Measurements from ENCODE around the gene MAN1C1. TPM values are rescaled to one million over a fixed set of nuclear protein-coding genes. Genes with fewer than 3 reads are reported as not detected.

Gene MAN1C1
- polyA plus RNA-seq, 1 donor from 2014 or later: 1.3 TPM

DNA sequence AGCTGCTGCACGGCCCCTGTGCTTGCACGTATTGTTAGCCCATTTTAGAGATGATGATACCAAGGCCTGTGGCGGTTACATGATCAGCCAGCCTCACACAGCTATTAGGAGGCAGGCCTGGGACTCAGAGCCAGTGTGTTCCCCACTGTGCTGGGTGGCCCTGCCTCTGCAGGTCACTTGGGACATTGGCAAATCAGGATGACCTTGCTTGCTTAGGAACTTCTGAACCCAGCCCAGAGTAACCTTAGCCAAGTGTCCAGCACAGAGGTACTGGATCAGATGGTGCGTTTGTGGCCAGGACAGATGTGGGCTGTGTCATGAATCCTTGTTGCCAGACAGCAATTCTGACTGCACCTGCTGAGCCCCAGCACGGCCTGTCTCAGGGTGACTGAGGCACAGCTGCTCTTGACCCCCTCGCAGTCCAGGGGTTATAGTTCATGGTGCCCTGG lies 45.0 kb upstream of the MAN1C1 start:
- TF ChIP-seq POLR2AphosphoS5 (IDR thresholded peaks at IDR 0.05) (no peak), TAF1 (IDR thresholded peaks at IDR 0.05; ENCODE audit: low read depth) (no peak), SMC3 (conservative IDR thresholded peaks at IDR 0.05; ENCODE audit: poor library complexity) (no peak), EP300 (conservative IDR thresholded peaks at IDR 0.05; ENCODE audit: poor library complexity, severe bottlenecking) (no peak), RAD21 (conservative IDR thresholded peaks at IDR 0.05) (no peak), MXI1 (conservative IDR thresholded peaks at IDR 0.05; ENCODE audit: poor library complexity, severe bottlenecking) (no peak), EZH2 (IDR thresholded peaks at IDR 0.05; ENCODE audit: borderline replicate concordance, insufficient read depth, low read length, poor library complexity, severe bottlenecking) (no peak)
- TF ChIP-seq, protein P1, sequence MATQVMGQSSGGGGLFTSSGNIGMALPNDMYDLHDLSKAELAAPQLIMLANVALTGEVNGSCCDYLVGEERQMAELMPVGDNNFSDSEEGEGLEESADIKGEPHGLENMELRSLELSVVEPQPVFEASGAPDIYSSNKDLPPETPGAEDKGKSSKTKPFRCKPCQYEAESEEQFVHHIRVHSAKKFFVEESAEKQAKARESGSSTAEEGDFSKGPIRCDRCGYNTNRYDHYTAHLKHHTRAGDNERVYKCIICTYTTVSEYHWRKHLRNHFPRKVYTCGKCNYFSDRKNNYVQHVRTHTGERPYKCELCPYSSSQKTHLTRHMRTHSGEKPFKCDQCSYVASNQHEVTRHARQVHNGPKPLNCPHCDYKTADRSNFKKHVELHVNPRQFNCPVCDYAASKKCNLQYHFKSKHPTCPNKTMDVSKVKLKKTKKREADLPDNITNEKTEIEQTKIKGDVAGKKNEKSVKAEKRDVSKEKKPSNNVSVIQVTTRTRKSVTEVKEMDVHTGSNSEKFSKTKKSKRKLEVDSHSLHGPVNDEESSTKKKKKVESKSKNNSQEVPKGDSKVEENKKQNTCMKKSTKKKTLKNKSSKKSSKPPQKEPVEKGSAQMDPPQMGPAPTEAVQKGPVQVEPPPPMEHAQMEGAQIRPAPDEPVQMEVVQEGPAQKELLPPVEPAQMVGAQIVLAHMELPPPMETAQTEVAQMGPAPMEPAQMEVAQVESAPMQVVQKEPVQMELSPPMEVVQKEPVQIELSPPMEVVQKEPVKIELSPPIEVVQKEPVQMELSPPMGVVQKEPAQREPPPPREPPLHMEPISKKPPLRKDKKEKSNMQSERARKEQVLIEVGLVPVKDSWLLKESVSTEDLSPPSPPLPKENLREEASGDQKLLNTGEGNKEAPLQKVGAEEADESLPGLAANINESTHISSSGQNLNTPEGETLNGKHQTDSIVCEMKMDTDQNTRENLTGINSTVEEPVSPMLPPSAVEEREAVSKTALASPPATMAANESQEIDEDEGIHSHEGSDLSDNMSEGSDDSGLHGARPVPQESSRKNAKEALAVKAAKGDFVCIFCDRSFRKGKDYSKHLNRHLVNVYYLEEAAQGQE (IDR thresholded peaks at IDR 0.05; ENCODE audit: borderline replicate concordance): no peak
- TF ChIP-seq, protein P2, sequence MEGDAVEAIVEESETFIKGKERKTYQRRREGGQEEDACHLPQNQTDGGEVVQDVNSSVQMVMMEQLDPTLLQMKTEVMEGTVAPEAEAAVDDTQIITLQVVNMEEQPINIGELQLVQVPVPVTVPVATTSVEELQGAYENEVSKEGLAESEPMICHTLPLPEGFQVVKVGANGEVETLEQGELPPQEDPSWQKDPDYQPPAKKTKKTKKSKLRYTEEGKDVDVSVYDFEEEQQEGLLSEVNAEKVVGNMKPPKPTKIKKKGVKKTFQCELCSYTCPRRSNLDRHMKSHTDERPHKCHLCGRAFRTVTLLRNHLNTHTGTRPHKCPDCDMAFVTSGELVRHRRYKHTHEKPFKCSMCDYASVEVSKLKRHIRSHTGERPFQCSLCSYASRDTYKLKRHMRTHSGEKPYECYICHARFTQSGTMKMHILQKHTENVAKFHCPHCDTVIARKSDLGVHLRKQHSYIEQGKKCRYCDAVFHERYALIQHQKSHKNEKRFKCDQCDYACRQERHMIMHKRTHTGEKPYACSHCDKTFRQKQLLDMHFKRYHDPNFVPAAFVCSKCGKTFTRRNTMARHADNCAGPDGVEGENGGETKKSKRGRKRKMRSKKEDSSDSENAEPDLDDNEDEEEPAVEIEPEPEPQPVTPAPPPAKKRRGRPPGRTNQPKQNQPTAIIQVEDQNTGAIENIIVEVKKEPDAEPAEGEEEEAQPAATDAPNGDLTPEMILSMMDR (IDR thresholded peaks at IDR 0.05; ENCODE audit: poor library complexity, severe bottlenecking): no peak
- H3K27me3 ChIP-seq (ENCODE audit: insufficient read depth, low read depth, low read length): no peaks in the 10 kb centered on the region
- no peaks in the 10 kb centered on the region for H3K9me2 ChIP-seq (ENCODE audit: insufficient read depth, low read length)
- no peaks in the 10 kb centered on the region for H3K79me2 ChIP-seq (replicated peaks; ENCODE audit: insufficient read depth, low read length)
- H3K27ac ChIP-seq (ENCODE audit: low read length): no peak overlapping the region
- no peaks in the 10 kb centered on the region for H3F3A ChIP-seq (ENCODE audit: insufficient read depth, low read length, poor library complexity, severe bottlenecking)
- H3K9me3 ChIP-seq (ENCODE audit: low read length): no peaks in the 10 kb centered on the region
- no peaks in the 10 kb centered on the region for H3K36me3 ChIP-seq (ENCODE audit: insufficient read depth, low read length)
- no peak overlapping the region for H2AFZ ChIP-seq (ENCODE audit: low read depth, low read length)
- H3K4me2 ChIP-seq (ENCODE audit: low read length): no peak overlapping the region
- no peak overlapping the region for H3K4me3 ChIP-seq (ENCODE audit: low read length)
- H4K20me1 ChIP-seq (ENCODE audit: insufficient read depth): no peaks in the 10 kb centered on the region
- H3K9ac ChIP-seq (ENCODE audit: low read length): no peak overlapping the region

DNA sequence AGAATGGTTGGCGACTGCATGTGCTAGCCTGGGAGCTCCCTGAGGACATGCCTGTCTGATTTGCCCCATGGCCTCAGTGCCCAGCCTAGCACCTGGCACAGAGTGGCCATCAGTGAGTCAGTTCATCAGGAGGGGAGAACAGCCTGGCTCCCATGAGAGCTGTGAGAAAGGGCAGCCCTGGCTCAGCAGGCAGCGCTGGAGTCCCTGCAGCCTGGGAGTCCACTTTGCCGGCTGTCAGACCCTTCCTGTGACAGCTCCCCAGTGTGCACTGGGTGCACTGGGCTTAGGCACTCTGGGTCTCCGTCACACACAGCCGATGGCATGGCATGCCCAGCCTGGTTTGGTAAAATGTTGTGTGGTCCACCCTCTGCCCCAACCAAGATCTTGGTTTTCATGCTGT lies 44.5 kb upstream of the MAN1C1 start:
- TF ChIP-seq EZH2 (IDR thresholded peaks at IDR 0.05; ENCODE audit: borderline replicate concordance, insufficient read depth, low read length, poor library complexity, severe bottlenecking): no peak
- no peak for TF ChIP-seq EP300 (conservative IDR thresholded peaks at IDR 0.05; ENCODE audit: poor library complexity, severe bottlenecking)
- no peak for TF ChIP-seq TAF1 (IDR thresholded peaks at IDR 0.05; ENCODE audit: low read depth)
- no peak for TF ChIP-seq POLR2AphosphoS5 (IDR thresholded peaks at IDR 0.05)
- TF ChIP-seq RAD21 (conservative IDR thresholded peaks at IDR 0.05): no peak
- TF ChIP-seq, protein P1 (IDR thresholded peaks at IDR 0.05; ENCODE audit: borderline replicate concordance): no peak
- H4K20me1 ChIP-seq (ENCODE audit: insufficient read depth): no peaks in the 10 kb centered on the region
- no peaks in the 10 kb centered on the region for H3K79me2 ChIP-seq (replicated peaks; ENCODE audit: insufficient read depth, low read length)
- no peaks in the 10 kb centered on the region for H3K9me3 ChIP-seq (ENCODE audit: low read length)
- no peak overlapping the region for H3K9ac ChIP-seq (ENCODE audit: low read length)
- H3K4me2 ChIP-seq (ENCODE audit: low read length): no peak overlapping the region
- no peak overlapping the region for H3K4me3 ChIP-seq (ENCODE audit: low read length)
- H3K27me3 ChIP-seq (ENCODE audit: insufficient read depth, low read depth, low read length): no peaks in the 10 kb centered on the region
- no peaks in the 10 kb centered on the region for H3K36me3 ChIP-seq (ENCODE audit: insufficient read depth, low read length)
- H3K9me2 ChIP-seq (ENCODE audit: insufficient read depth, low read length): no peaks in the 10 kb centered on the region
- no peaks in the 10 kb centered on the region for H3F3A ChIP-seq (ENCODE audit: insufficient read depth, low read length, poor library complexity, severe bottlenecking)
- no peak overlapping the region for H3K27ac ChIP-seq (ENCODE audit: low read length)
- H2AFZ ChIP-seq (ENCODE audit: low read depth, low read length): no peak overlapping the region
